GM18861 (cell line): Measurements from ENCODE around the gene ZNF837.

Experiments used
- ATAC-seq: cut with Tn5 transposase; IDR thresholded peaks from one replicate; pipeline ENCODE4 v1.9.1; 2021; ENCODE audit not compliant: unreplicated experiment

Gene ZNF837

GRCh38 chr19:58372311-58373133, 8.3 kb downstream of the ZNF837 start:
- ATAC-seq, result no peak

- ATAC-seq, result no peak
These were observed 12.1 kb downstream of the ZNF837 start for GRCh38 chr19:58368561-58369360.

GRCh38 chr19:58367698-58368454, 13.0 kb downstream of the ZNF837 start:
- ATAC-seq, result no peak

GRCh38 chr19:58366585-58367430, 14.0 kb downstream of the ZNF837 start:
- ATAC-seq, result no peak

GRCh38 chr19:58364146-58364545, 16.7 kb downstream of the ZNF837 start:
- no peak for ATAC-seq

GRCh38 chr19:58362272-58362994, 18.4 kb downstream of the ZNF837 start, which contains the start of gene ZNF497:
TSS of gene ZNF497 (minus strand) at chr19:58362751. CDS start at chr19:58357635, 5,116 bp downstream.
- ATAC-seq, result peak; percentile 77

GRCh38 chr19:58361900-58362271, 18.9 kb downstream of the ZNF837 start:
- no peak for ATAC-seq

- ATAC-seq, result no peak
These were observed 23.2 kb downstream of the ZNF837 start for GRCh38 chr19:58357481-58358145.

GRCh38 chr19:58356766-58357480, 23.9 kb downstream of the ZNF837 start:
- no peak for ATAC-seq

GRCh38 chr19:58355908-58356765, 24.7 kb downstream of the ZNF837 start:
- ATAC-seq, result no peak

GRCh38 chr19:58355215-58355796, 25.5 kb downstream of the ZNF837 start:
- ATAC-seq, result no peak

- no peak for ATAC-seq
These were observed 26.3 kb downstream of the ZNF837 start for GRCh38 chr19:58354478-58355030.

GRCh38 chr19:58353717-58354477, 26.9 kb downstream of the ZNF837 start:
- no peak for ATAC-seq

- no peak for ATAC-seq
These were observed 27.8 kb downstream of the ZNF837 start, which contains the start of gene A1BG for GRCh38 chr19:58352760-58353671. TSS of gene A1BG (minus strand) at chr19:58353492. CDS start at chr19:58353437, 55 bp downstream.
